ENCODE results near the gene MAN1C1.

DNA sequence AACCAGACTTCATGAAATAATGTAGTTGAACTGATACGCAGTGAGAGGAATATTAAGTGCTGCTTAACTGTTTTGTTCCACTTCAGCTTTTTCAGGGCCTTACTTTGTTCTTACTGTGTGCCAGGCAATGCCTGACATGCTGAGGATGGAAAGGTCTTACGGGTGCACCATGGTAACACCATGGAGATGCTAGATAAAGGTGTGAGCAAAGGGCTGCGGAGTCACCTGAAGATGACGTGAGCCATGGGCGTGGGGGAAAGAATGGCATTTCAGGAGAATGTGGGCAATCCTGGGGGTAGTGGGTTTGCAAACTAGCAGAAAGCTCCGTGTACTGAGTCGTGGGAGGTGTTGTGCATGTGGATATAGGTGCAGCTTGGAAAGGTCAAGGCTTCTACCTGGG, 27.3 kb downstream of the MAN1C1 start:
- no peak for TF ChIP-seq CTCF (IDR thresholded peaks at IDR 0.05; ENCODE audit: insufficient read depth, low read length, poor library complexity, severe bottlenecking)
- TF ChIP-seq EZH2phosphoT487 (conservative IDR thresholded peaks at IDR 0.05; ENCODE audit: low read length): no peak
